H1 (cell line): ENCODE data around the gene IL17RA. TPM values are rescaled to one million over a fixed set of nuclear protein-coding genes. Genes with fewer than 3 reads are reported as not detected.

Experiments
- POLR2AphosphoS5 ChIP-seq: IDR thresholded peaks from 2 replicates; pipeline ENCODE4 v1.6.1; 2011; ENCODE audit warnings: low read depth, low read length
- POU5F1 ChIP-seq: IDR thresholded peaks from 2 replicates; pipeline ENCODE4 v1.6.1; 2011; ENCODE audit warnings: low read depth, mild to moderate bottlenecking, low read length, moderate library complexity
- TAF7 ChIP-seq: optimal IDR thresholded peaks from 2 replicates; pipeline ENCODE3; 2011; ENCODE audit warnings: low read depth, mild to moderate bottlenecking, inconsistent platforms, low read length, moderate library complexity, borderline replicate concordance
- polyA plus RNA-seq, 7 experiments: library from polyadenylated mRNA; depleted of rRNA in 3 of 7; stranded (reverse) in 5 of 7; unstranded in 2 of 7; fragments of >200 nt in 5 of 7; fragments of 200-250 nt in 2 of 7; gene quantifications; 1 replicate in 5 of 7; 2 replicates in 1 of 7; 4 replicates in 1 of 7; pipeline versions ENCODE4 v1.2.1 to v1.2.3, GENCODE V29; 2011 to 2013; ENCODE audit warnings: missing spikeins in 2 of 7, mixed read lengths in 2 of 7
- total RNA-seq: library from RNA; stranded (reverse); fragmentation: NEBNext Ultra II Directional; extraction: Animal tissue kit (Norgen Biotek cat#: 25700); gene quantifications from 2 replicates; pipeline ENCODE4 v1.2.1, GENCODE V29; 2021

Gene IL17RA
- total and polyA plus RNA-seq, 2 of the 8 experiments (the other 6 are each of a cell fraction or from before 2014, with no cell fraction given) = 5.6 to 9.9 TPM

- TF ChIP-seq TAF7 (no peak), POU5F1 (no peak), POLR2AphosphoS5 (no peak)
These were observed 19.4 kb upstream of the IL17RA start (continued) for GRCh38 chr22:17065433-17065832.
